ENCODE measurements around the gene IFIH1.

DNA sequence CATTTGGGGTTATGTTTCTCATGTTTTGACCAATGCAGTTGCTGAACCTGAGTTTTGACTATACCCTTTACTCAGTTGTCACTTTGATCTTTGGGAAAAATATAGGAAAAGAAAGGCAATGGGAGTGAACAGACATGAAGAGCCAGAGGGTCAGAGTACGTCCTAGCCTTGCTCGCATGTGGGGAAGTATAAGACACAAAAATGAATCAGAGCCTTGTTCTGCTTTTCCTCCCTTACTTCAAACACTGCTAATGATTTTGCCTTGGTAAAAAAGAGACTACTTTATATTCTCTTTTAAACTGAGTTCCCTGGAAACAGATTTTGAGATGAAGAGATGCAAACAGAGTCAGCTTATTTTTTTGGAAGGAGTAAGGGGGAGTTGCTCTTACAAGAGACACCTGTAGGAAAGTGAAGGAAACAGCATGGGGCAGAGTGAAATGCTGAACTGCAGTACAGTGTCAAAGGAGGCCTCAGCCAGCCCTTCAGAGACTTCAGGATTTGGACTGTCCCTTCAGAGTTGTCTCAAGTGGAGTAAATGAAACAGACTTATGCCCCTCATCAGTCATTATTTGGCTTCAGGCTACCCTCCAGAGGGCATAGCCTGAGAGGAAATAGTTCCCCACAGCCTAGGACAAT lies 64.1 kb downstream of the IFIH1 start:
- TF ChIP-seq, protein P1, sequence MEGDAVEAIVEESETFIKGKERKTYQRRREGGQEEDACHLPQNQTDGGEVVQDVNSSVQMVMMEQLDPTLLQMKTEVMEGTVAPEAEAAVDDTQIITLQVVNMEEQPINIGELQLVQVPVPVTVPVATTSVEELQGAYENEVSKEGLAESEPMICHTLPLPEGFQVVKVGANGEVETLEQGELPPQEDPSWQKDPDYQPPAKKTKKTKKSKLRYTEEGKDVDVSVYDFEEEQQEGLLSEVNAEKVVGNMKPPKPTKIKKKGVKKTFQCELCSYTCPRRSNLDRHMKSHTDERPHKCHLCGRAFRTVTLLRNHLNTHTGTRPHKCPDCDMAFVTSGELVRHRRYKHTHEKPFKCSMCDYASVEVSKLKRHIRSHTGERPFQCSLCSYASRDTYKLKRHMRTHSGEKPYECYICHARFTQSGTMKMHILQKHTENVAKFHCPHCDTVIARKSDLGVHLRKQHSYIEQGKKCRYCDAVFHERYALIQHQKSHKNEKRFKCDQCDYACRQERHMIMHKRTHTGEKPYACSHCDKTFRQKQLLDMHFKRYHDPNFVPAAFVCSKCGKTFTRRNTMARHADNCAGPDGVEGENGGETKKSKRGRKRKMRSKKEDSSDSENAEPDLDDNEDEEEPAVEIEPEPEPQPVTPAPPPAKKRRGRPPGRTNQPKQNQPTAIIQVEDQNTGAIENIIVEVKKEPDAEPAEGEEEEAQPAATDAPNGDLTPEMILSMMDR (IDR thresholded peaks at IDR 0.05; ENCODE audit: insufficient read depth, low read length) = no peak
- TF ChIP-seq POLR2AphosphoS5 (IDR thresholded peaks at IDR 0.05; ENCODE audit: low read depth) = no peak

All from HL-60 (cell line).